DND-41 (cell line): ENCODE results near the gene SLC2A13.

Experiments used
- CTCF ChIP-seq: IDR thresholded peaks from 2 replicates; pipeline ENCODE4 v1.5.1; 2012; ENCODE audit warnings: borderline replicate concordance, low read length, moderate library complexity, mild to moderate bottlenecking; ENCODE audit not compliant: poor library complexity, severe bottlenecking; ENCODE audit errors: extremely low read depth
- EZH2 ChIP-seq: IDR thresholded peaks from 3 replicates; pipeline ENCODE4 v1.6.1; 2012; ENCODE audit warnings: borderline replicate concordance, low read depth, mild to moderate bottlenecking, moderate library complexity, low read length, inconsistent platforms; ENCODE audit not compliant: severe bottlenecking

DNA sequence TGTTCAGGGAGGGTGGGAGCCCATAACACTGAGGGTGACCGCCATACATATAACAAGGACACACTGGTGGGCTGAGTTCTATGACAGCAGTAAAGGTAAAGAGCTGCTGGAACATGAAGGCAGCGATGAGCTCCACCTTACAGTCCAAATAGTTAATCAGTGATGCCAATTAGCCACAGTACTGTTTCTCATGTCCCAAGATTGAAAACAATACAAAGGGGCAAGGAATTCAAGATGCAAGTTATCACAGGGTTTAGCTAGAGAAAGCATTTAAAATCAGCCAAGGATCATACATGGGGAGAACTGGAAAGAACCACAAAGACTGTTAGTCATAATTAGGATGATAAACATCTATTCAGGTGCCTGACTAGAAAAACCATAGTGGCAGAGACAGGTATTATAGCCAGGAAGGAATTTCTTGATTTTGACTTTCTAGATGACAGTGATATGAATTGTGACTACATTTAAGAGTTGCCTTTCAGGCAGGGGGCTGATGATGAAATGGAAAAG lies 221.2 kb downstream of the SLC2A13 start:
- no peak for TF ChIP-seq CTCF
- TF ChIP-seq EZH2: no peak
